SK-N-SH (cell line): ENCODE measurements around the gene XPR1. TPM values are rescaled to one million over a fixed set of nuclear protein-coding genes. Genes with fewer than 3 reads are reported as not detected.

Experiments
- CTCF ChIA-PET: fragments of 300-600, 350-600 bp; formaldehyde crosslinking; extraction: SDS; loops from one replicate; lab custom pipeline; 2021; lab: Yijun Ruan, JAX
- POLR2A ChIA-PET: fragments of 350-600 bp; sonication (Branson Sonifier 250); formaldehyde crosslinking; extraction: SDS; loops from one replicate; lab custom pipeline; 2020; ENCODE audit warnings: antibody characterized with exemption, inconsistent platforms; lab: Yijun Ruan, JAX
- DNase-seq: peaks from one replicate; pipeline ENCODE4 v3.0.0; 2012
- H2AFZ ChIP-seq: fragments of 200-600 bp; sonication (generic); 2 replicates; pipeline ENCODE4 v1.8.1; 2016; ENCODE audit warnings: antibody characterized with exemption, mild to moderate bottlenecking, low read depth
- H3F3A ChIP-seq: fragments of 200-600 bp; sonication (generic); replicated peaks from 2 replicates; pipeline ENCODE3; 2016; ENCODE audit warnings: antibody characterized with exemption, mild to moderate bottlenecking; ENCODE audit not compliant: insufficient read depth
- H3K27ac ChIP-seq, 2 experiments: fragments of 200-500 bp in 1 of 2; fragments of 200-600 bp in 1 of 2; sonication (Bioruptor generic) in 1 of 2; sonication (generic), shearing (Covaris generic) in 1 of 2; 2 replicates each; pipeline versions ENCODE4 v1.5.1 to v1.6.1; 2014 to 2016; ENCODE audit warnings: low read depth in 2 of 2, inconsistent platforms in 1 of 2, low read length in 1 of 2, mild to moderate bottlenecking in 1 of 2, mixed read lengths in 1 of 2
- H3K27me3 ChIP-seq: fragments of 200-600 bp; sonication (generic), shearing (Covaris generic); 2 replicates; pipeline ENCODE4 v1.6.1; 2016; ENCODE audit warnings: mixed run types; ENCODE audit not compliant: insufficient read depth
- H3K36me3 ChIP-seq, 2 experiments: fragments of 200-500 bp in 1 of 2; fragments of 200-600 bp in 1 of 2; sonication (Bioruptor generic) in 1 of 2; sonication (generic) in 1 of 2; replicated peaks in 1 of 2; 2 replicates each; pipeline versions ENCODE3 to v1.5.1; 2014 to 2016; ENCODE audit warnings: low read length in 1 of 2, mild to moderate bottlenecking in 1 of 2; ENCODE audit not compliant: insufficient read depth in 2 of 2, control insufficient read depth in 1 of 2
- H3K4me1 ChIP-seq, 2 experiments: fragments of 200-500 bp in 1 of 2; fragments of 200-600 bp in 1 of 2; sonication (Bioruptor generic) in 1 of 2; sonication (generic), shearing (Covaris generic) in 1 of 2; 2 replicates each; pipeline versions ENCODE4 v1.5.1 to v1.6.1; 2014 to 2016; ENCODE audit warnings: low read depth in 1 of 2, low read length in 1 of 2, mixed run types in 1 of 2; ENCODE audit not compliant: insufficient read depth in 2 of 2, control insufficient read depth in 1 of 2
- H3K4me2 ChIP-seq: fragments of 200-600 bp; sonication (generic), shearing (Covaris generic); 2 replicates; pipeline ENCODE4 v1.6.1; 2017; ENCODE audit warnings: mixed run types
- H3K4me3 ChIP-seq, 2 experiments: fragments of 200-500 bp in 1 of 2; fragments of 200-600 bp in 1 of 2; sonication (Bioruptor generic) in 1 of 2; sonication (generic), shearing (Covaris generic) in 1 of 2; 2 replicates each; pipeline versions ENCODE4 v1.5.1 to v1.8.1; 2014 to 2016; ENCODE audit warnings: low read depth in 2 of 2, inconsistent platforms in 1 of 2, low read length in 1 of 2, mild to moderate bottlenecking in 1 of 2, mixed read lengths in 1 of 2, moderate library complexity in 1 of 2
- H3K79me2 ChIP-seq: fragments of 200-600 bp; sonication (generic); 2 replicates; pipeline ENCODE4 v1.8.1; 2017; ENCODE audit warnings: mild to moderate bottlenecking; ENCODE audit not compliant: insufficient read depth
- H3K9ac ChIP-seq: fragments of 200-600 bp; sonication (generic); 2 replicates; pipeline ENCODE4 v1.6.1; 2017; ENCODE audit warnings: mixed run types
- H3K9me2 ChIP-seq: fragments of 200-600 bp; sonication (generic); 2 replicates; pipeline ENCODE4 v1.6.1; 2017; ENCODE audit warnings: mixed run types
- H3K9me3 ChIP-seq: fragments of 200-600 bp; sonication (generic); 2 replicates; pipeline ENCODE4 v1.6.1; 2017; ENCODE audit warnings: mixed run types, mild to moderate bottlenecking, moderate library complexity
- H4K20me1 ChIP-seq: fragments of 200-600 bp; sonication (generic); 2 replicates; pipeline ENCODE4 v1.6.1; 2017; ENCODE audit warnings: mild to moderate bottlenecking, mixed run types; ENCODE audit not compliant: insufficient read depth
- CHD2 ChIP-seq: fragments of 150-350 bp; IDR thresholded peaks from 2 replicates; pipeline ENCODE4 v1.6.1; 2018; ENCODE audit warnings: low read length; ENCODE audit not compliant: partially characterized antibody
- EP300 ChIP-seq, 2 experiments: IDR thresholded peaks; 2 replicates each; pipeline versions ENCODE4 v1.4.0 to v1.6.1; 2012; ENCODE audit warnings: borderline replicate concordance in 1 of 2, low read depth in 1 of 2, low read length in 1 of 2
- FOSL2 ChIP-seq: IDR thresholded peaks from 2 replicates; pipeline ENCODE4 v1.4.0; 2012; ENCODE audit warnings: low read depth, mild to moderate bottlenecking, moderate library complexity, borderline replicate concordance
- FOXJ3 ChIP-seq: sonication (generic); formaldehyde crosslinking; IDR thresholded peaks from 2 replicates; pipeline ENCODE4 v1.5.1; 2020; ENCODE audit warnings: mild to moderate bottlenecking, missing genetic modification reagents
- JUND ChIP-seq: IDR thresholded peaks from 2 replicates; pipeline ENCODE4 v1.4.0; 2012
- NRF1 ChIP-seq: IDR thresholded peaks from 2 replicates; pipeline ENCODE4 v1.6.1; 2012; ENCODE audit warnings: low read depth, mild to moderate bottlenecking, low read length
- POLR2AphosphoS5 ChIP-seq: IDR thresholded peaks from 2 replicates; pipeline ENCODE4 v1.6.1; 2012; ENCODE audit warnings: low read depth, low read length
- RAD21 ChIP-seq: IDR thresholded peaks from 2 replicates; pipeline ENCODE4 v1.6.1; 2012; ENCODE audit warnings: mild to moderate bottlenecking, low read length
- RFX5 ChIP-seq: IDR thresholded peaks from 2 replicates; pipeline ENCODE4 v1.6.1; 2012; ENCODE audit warnings: mild to moderate bottlenecking, improper control_type of control experiment, low read length
- TAF1 ChIP-seq: IDR thresholded peaks from 2 replicates; pipeline ENCODE4 v1.6.1; 2012; ENCODE audit warnings: low read depth, mild to moderate bottlenecking, low read length, moderate library complexity, borderline replicate concordance
- YY1 ChIP-seq: IDR thresholded peaks from 2 replicates; pipeline ENCODE4 v1.4.0; 2012; ENCODE audit warnings: low read depth, mild to moderate bottlenecking
- WGBS: methylation state at CpG from one replicate; pipeline ENCODE4 v1.1.6; 2017; ENCODE audit warnings: low lambda C conversion rate; 5-methylcytosine and 5-hydroxymethylcytosine counted together
- polyA plus RNA-seq, 3 experiments: library from polyadenylated mRNA; depleted of rRNA; stranded (reverse); fragments of >200 nt; gene quantifications; 2 replicates each; pipeline ENCODE4 v1.2.3, GENCODE V29; 2012
- TF ChIP-seq, protein P1 (sequence below): IDR thresholded peaks from 2 replicates; pipeline ENCODE4; 2012
- TF ChIP-seq, protein P2 (sequence below): IDR thresholded peaks from 2 replicates; pipeline ENCODE4 v1.4.0; 2012; ENCODE audit warnings: low read depth, borderline replicate concordance

XPR1 gene
- polyA plus RNA-seq, 1 of the 3 experiments (the other 2 are of a cell fraction) = 7.9 TPM

DNA sequence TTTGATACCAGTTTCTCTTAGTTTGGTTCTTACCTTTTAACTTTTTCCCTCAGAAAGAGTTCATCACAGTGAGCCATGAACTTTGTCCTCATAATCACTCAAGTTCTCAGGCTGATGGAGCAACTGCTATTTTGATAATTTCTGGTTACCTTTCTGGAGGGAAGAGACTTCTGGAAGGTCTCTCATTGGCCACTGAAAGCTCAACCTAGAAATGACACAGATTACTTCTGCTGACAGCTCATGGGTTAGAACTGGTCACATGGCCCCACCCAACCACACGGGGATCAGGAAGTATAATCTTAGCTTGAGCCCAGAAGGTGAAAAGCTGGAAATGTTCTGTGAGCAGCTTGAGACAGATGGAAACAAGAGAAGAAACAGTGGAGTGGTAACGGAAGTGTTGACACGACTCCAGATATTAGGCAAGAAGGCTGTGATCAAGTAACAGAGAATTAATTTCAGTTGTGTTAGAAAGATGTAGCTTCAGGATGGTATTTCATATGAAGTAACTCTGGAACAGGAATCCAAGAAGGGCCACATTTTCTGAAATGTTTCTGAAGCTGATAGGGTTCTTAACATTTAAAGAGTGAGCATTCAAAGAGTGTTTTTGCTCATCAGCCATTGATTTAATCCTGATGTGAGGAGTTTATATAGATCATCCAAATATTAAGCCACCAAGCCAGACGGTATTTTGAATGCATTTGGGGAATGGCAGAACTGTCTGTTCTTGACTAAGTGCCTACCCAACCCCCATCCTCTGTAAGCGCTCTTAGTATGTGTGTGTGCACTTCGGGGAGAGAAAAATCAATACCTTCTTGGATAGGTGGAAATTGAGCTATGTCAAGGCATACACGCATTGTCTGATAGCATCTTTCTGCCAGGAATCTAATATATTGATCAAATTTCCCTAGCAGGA, 21.9 kb upstream of the XPR1 start:
- no peak overlapping the region for H3K4me3 ChIP-seq
- DNase-seq = no peak
- H3K79me2 ChIP-seq = no peaks in the 10 kb centered on the region
- no peak overlapping the region for H3K4me2 ChIP-seq
- 78% methylated on average over 7 of the region's 7 CpGs for WGBS
- H3K36me3 ChIP-seq = no peaks in the 10 kb centered on the region
- ChIA-PET POLR2A (interaction anchor here (0.6 kb wide), 1 partner anchor 121 kb away, joined by 3 read pairs; no protein-coding TSS in a partner anchor), CTCF (interaction anchor here (0.9 to 2.1 kb wide), 4 partner anchors 8 to 71 kb away, joined by 3 to 4 read pairs (median 3); no protein-coding TSS in a partner anchor)
- H3K27me3 ChIP-seq = no peaks in the 10 kb centered on the region
- H3K9ac ChIP-seq = no peak overlapping the region
- H3K9me2 ChIP-seq = no peaks in the 10 kb centered on the region
- H2AFZ ChIP-seq = no peak overlapping the region
- H4K20me1 ChIP-seq = no peaks in the 10 kb centered on the region
- TF ChIP-seq, protein P1, sequence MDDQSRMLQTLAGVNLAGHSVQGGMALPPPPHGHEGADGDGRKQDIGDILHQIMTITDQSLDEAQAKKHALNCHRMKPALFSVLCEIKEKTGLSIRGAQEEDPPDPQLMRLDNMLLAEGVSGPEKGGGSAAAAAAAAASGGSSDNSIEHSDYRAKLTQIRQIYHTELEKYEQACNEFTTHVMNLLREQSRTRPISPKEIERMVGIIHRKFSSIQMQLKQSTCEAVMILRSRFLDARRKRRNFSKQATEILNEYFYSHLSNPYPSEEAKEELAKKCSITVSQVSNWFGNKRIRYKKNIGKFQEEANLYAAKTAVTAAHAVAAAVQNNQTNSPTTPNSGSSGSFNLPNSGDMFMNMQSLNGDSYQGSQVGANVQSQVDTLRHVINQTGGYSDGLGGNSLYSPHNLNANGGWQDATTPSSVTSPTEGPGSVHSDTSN = no peak
- TF ChIP-seq NRF1 (no peak), FOSL2 (no peak), EP300 (IDR thresholded peaks at IDR 0.05; ENCODE audit: borderline replicate concordance in 1 of 2, low read depth in 1 of 2, low read length in 1 of 2) (no peak), YY1 (no peak), JUND (no peak), RFX5 (no peak), RAD21 (no peak), POLR2AphosphoS5 (no peak), TAF1 (no peak), CHD2 (no peak), FOXJ3 (no peak)
- TF ChIP-seq, protein P2, sequence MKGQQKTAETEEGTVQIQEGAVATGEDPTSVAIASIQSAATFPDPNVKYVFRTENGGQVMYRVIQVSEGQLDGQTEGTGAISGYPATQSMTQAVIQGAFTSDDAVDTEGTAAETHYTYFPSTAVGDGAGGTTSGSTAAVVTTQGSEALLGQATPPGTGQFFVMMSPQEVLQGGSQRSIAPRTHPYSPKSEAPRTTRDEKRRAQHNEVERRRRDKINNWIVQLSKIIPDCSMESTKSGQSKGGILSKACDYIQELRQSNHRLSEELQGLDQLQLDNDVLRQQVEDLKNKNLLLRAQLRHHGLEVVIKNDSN = no peak
- H3F3A ChIP-seq = no peaks in the 10 kb centered on the region
- no peaks in the 10 kb centered on the region for H3K9me3 ChIP-seq
- H3K27ac ChIP-seq = no peak overlapping the region
- no peaks in the 10 kb centered on the region; a peak in 1 of 4 replicates for H3K4me1 ChIP-seq

DNA sequence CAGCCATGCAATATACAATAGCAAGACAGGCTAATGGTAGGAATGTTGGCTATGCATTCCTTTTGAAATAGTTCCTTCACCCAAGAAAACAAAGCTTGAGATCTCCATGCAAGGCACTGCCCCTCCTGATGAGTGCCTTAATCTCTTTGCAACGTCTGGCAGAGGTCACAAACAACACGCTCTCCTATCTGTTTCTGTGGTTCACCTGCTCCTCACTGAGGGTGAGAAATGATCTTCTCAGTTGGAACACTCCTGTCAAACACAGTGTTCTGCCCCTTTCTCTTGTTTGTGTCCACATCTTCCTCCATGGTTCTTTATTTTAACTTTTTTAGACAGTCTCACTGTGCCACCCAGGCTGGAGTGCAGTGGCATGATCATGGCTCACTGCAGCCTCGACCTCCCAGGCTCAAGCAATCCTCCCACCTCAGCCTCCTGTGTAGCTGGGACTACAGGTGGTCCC, 21.2 kb upstream of the XPR1 start:
- Histone ChIP-seq H3K9me3 (no peaks in the 10 kb centered on the region), H2AFZ (no peak overlapping the region), H3K4me3 (no peak overlapping the region), H3K36me3 (no peaks in the 10 kb centered on the region), H3K4me1 (no peaks in the 10 kb centered on the region; a peak in 1 of 4 replicates), H3K9ac (no peak overlapping the region), H3K79me2 (no peaks in the 10 kb centered on the region), H3K27ac (no peak overlapping the region), H3K4me2 (no peak overlapping the region), H3K9me2 (no peaks in the 10 kb centered on the region), H4K20me1 (no peaks in the 10 kb centered on the region), H3F3A (no peaks in the 10 kb centered on the region), H3K27me3 (no peaks in the 10 kb centered on the region)
- 71% methylated on average over 3 of the region's 3 CpGs for WGBS
- CTCF ChIA-PET = interaction anchor here (1.0 to 2.1 kb wide), 2 partner anchors 7 to 72 kb away, joined by 3 to 4 read pairs; no protein-coding TSS in a partner anchor
- TF ChIP-seq POLR2AphosphoS5 (no peak), RAD21 (no peak)
- POLR2A ChIA-PET = no interaction called here
- DNase-seq = no peak
